COR-L47 (cell line): ENCODE results near the gene PELO.
"Not testable (repeated sequence)": the region's sequence is repeated elsewhere in the genome, so short reads cannot be mapped to it uniquely, and the experiment has no call there.

Experiments used
- DNase-seq: peaks from one replicate; lab custom pipeline; 2025; lab: John Stamatoyannopoulos, UW

PELO gene

DNA sequence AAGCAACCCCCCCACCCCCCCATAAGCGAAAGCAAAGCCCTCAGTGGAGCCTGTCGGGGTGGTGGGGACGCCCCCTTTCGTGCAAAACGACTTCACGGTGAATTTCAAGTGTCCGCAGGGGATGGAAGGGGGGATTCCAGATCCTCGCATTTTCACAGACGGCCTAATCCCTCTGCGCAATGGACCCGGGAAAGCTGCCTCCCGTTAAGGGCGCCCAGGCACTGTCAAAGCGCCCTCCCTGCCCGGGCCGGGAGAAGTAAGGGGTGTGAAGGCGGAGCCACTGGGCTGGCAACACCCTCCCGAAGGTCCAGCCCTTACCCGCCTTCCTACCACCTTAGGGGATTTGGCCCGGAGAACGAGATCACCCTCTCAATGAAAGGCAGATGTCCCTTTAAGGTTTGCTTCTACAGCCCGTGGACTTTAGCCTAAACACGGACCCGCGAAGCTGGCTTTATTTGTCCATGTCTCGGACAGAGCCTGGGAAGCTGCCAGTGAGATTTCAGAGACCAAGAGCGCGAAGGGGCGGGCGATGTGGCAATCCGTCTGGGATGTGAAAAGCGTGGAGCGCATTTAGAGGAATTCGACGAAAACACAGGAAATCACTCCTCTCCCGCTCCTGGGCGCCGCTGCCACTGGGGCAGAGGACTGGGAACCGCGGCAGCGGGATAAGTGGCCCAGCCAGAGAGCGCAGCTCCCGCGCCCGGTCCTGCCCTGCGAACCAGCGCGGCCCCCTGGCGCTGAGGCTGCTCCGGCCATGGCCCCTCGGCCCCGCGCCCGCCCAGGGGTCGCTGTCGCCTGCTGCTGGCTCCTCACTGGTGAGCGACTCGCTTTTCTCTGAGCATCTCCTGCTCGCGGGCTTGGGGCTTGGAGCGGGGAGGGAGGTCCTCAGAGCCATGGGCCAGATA is at the start of gene PELO, which contains the start of gene ITGA1:
Gene PELO (plus strand): TSS at position 317 of the 905 bp plus-strand sequence. CDS start 12,479 bp downstream, outside the sequence.
Gene ITGA1 (plus strand): TSS at position 317 of the 905 bp plus-strand sequence. CDS start 438 bp downstream, at position 755.
- DNase-seq: peak; percentile 23

DNA sequence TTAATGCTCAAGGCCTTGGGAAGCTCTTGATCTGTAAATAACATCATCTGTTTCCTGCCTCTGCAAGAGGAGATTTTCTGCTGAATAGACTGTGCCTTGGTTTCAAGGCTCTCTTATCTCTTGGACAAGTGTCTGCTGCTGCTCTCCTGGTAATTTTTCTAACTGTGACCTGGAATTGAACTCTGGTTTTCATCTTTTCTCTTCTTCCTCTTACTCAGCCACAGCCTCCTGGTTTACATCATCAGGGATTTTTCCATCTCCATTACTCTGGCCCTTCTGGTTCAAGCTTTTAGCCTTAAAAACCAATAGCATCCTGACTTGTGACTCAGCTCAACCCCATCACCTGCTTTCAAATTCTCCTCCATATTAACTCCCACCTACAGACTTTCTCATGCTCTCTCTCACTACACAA is 49.6 kb upstream of the PELO start:
- no peak for DNase-seq

- DNase-seq: no peak
Measured at GRCh38 chr5:52740007-52740406, 47.7 kb upstream of the PELO start.

DNA sequence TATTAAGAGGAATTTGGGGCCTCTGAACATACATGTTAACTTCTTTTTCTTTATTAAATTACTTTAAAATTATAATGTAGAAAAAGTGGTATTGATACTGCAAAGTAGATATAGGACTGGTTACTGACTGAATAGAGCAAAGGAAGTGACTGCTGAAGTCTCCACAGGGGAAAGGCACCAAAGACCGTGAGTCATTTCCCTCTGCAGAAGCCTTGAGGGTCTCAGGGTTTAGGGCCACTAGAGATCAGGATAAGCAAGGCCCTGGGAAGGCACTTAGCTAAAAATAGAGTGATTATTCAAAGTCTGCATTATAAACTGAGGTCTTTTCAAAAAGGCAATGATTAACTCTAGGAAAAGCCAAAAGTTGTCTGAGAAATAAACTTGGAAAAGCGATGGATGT is 44.7 kb upstream of the PELO start:
- no peak for DNase-seq

DNA sequence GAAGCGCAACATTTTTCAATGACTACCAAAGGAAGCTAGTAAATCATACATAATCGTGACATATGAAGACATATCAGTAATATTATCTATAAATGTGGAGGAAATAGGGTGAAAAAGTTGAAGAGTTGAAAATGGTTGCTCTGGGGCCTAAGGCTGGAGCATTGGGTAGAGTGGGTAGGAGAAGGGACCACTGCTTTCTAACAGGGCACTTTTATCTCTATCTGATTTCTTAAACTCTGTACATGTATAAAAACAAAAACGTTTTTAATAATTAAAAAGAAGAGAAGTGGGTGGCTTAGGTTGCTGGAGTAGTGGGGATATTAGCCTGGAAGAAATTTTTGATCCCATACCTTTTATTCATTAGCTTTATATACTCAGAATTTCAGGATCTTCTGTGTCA is 44.2 kb upstream of the PELO start:
- DNase-seq: no peak

DNA sequence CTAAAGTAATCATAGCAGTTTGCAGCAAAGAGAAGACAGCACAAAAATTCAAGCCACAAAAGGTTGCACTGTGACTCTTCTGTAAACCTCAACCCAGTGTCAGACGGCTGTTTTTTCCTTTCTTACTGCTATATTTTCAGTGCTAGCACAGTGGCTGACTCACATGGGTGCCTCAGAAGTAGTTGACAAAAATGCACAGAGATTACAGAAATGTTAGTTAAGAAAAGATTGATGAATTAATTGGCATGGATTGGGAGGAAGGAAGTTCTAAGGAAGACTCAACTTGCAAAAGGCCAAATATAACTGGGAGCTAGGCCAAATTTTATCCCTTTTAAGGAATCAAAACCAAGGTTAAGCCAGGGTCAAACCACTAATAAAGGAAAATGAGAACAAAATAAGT is 43.7 kb upstream of the PELO start:
- no peak for DNase-seq

DNA sequence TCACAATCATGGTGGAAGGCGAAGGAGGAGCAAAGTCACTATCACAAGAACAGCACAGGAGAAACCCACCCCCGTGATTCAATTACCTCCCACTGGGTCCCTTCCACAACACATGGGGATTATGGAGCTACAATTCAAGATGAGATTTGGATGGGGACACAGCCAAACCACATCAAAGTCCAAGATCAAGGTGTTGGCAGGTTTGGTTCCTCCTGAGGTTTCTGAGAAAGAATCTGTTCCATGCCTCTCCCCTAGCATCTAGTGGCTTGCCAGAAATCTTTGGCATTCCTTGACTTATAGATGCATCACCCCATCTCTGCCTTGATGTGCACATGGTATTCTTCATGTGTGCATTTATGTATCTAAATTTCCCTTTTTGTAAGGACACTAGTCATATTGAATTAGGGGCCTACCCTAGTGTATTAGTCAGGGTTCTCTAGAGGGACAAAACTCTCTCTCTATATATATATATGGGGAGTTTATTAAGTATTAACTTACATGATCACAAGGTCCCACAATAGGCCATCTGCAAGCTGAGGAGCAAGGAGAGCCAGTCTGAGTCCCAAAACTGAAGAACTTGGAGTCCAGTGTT is 42.8 kb upstream of the PELO start:
- not testable (repeated sequence) for DNase-seq

DNA sequence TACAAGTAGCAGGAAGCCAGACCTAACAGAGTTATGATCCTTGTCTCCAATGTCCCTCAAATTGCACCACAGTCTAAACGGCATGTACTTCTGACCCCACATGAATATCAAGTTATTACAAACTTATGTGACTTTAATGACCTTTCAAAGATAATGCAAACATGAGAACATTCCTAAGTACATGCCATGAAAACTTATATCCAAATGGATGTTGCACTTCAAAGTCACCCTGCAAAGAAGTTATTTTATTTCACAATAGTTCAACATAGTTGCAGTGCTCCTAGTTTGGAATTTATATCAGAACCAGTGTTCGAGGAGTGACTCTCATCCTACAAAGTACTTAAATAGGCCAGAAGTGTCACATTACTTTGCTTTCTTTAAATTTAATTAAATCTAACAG is 41.2 kb upstream of the PELO start:
- no peak for DNase-seq

DNA sequence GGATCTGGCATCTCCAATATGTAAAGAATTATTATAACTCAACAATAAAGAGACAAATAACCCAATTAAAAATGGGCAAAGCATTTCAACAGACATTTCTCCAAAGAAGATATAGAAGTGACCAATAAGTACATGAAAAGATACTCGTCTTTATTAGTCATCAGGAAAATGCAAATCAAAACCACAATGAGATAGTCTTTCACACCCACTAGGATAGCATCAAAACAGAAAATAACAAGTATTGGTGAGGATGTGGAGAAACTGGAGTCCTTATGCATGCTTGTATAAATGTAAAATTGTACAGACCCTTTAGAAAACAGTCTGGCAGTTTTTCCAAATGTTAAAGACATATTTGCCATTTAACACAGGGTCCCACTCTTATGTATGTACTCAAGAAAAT is 39.1 kb upstream of the PELO start:
- no peak for DNase-seq

DNA sequence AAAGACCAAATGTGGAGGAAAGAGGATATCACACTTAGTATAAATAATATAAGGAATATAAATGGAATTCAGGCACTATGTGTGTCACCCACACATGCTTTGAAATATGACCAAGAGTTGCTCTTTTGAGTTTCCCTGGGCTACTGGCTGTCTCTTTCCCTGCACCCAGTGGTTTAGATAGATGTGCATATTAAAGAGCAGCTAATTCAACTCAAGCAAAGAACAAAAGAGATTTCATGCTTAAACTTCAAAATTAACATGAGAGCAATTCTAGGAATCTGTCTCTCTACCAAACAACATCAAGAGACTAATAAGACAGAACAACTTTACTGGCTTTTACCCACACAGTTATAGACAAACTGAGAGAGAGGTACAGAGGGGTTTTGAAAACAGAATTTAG is 38.0 kb upstream of the PELO start:
- DNase-seq: no peak

GRCh38 chr5:52751137-52751536 is 36.6 kb upstream of the PELO start:
- no peak for DNase-seq

DNA sequence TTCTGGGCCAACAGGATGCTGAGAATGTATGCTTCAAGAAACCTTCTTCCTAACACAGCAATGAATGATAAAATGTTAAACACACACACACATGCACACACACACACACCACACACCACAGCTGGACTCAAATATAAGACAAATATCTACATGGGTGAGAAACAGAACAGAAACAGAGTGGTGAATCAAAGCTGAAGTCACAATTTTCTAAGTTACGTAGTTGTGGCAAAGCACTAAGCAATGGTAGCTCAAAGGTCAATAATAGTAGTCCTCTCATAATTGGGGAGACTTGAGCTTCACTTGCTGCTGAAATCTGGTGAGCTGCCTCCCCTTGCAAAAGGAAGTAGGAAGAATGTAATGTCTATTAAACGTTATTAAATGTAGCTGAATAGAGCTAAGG is 33.7 kb upstream of the PELO start:
- no peak for DNase-seq

DNA sequence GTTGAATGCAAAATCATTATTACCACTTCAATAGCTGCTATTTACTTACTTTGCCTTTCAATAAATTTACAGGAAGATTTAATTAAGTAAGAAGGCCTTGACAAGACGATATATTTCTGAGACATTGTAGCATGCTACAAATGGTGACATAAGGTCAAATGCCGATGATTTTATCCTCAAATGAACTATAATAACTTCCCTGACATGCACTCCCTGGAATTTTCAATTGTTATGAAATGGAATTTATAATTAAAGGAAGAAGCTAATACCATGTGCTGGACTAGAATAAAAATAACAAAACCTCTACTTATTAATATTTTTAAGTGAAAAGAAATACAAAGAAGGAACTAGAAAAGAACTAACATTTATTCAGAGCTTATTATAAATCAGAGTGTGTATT is 30.2 kb upstream of the PELO start:
- no peak for DNase-seq

GRCh38 chr5:52758014-52758413 is 29.7 kb upstream of the PELO start:
- DNase-seq: no peak

GRCh38 chr5:52759331-52759730 is 28.4 kb upstream of the PELO start:
- DNase-seq: no peak

DNA sequence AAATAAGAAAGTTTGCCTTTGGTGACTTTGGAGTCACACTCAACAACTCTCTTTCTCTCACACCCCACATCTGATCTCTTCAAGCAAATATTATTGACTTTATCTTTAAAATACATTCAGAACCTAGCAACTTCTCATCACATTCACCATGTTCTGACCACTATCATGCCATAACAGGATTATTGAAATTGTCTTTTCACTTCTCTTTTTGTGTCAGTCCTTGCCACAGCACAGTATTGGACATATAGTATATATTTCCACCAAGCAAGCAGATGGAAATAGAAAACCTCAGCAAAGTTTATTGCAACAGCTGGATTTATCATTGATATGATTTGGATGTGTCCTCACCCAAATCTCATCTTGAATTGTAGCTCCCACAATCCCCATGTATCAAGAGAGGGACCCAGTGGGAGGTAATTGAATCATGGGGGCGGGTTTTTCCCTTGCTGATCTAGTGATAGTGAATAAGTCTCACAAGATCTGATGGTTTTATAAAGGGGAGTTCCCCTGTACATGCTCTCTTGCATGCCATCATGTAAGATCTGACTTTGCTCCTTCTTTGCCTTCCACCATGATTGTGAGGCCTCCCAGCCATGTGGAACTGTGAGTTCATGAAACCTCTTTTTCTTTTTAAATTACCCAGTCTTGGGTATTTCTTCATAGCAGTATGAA is 26.9 kb upstream of the PELO start:
- no peak for DNase-seq

GRCh38 chr5:52767217-52767743 is 20.4 kb upstream of the PELO start:
- DNase-seq: no peak

DNA sequence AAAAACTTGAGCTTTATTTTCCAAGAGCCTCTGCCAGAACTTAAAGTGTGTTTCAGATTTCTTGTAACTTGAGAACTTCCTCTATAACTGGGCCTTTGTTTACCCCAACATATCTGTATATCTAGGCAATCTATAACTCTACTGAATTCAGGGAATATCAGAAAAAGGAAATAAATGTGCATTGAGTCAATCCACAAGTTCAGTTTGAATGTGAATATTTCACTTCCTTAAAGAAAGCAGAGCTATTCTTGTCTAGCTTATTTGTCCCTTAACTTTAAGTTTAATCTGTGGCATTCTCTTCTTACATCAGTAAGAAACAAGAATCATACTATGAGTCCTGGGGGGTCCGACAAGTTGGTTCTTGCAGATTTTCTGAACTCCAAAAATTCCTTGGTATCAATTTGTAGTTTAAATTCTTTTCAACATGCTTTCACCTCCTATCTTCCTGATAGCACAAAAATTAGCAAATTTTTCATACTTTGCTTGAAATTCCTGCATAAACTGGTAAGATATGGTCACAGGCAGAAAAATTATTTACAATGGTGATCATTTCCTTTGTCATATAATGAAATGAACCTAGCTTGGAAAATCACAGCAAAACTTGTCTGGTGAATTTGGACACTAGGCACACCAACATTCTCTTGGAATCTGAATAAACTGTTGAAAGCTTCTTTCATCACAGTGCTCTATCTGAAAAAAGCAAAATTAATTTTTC is 19.8 kb upstream of the PELO start:
- DNase-seq: no peak

GRCh38 chr5:52769061-52769460 is 18.7 kb upstream of the PELO start:
- no peak for DNase-seq

DNA sequence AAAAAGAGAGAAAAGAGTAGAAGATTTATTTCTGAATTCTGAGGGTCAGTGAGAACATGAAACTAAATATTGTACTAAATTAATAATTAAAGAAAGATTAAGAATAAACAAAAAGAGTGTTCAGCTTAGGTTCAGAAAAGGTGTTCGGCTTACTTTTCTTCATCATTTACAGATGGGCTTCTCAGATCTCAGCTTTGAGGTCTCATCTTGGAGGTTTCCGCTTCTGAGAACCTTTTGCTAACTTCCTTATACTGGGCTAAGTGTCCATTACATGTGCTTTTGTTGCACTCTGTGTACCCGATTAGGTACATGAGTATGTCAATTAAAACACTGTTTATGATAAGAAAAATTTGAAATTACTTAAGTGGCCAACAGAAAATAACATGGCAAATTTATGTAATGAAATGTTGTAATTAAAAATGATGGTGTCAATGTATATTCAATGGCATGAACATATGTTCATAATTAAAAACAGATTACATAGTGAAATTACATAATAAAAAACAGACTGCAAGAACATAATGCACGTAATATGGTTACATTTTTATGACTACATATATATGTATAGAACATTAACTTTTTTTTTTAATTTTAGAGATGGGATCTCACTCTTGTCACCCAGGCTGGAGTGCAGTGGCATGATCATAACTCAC is 17.3 kb upstream of the PELO start:
- no peak for DNase-seq

DNA sequence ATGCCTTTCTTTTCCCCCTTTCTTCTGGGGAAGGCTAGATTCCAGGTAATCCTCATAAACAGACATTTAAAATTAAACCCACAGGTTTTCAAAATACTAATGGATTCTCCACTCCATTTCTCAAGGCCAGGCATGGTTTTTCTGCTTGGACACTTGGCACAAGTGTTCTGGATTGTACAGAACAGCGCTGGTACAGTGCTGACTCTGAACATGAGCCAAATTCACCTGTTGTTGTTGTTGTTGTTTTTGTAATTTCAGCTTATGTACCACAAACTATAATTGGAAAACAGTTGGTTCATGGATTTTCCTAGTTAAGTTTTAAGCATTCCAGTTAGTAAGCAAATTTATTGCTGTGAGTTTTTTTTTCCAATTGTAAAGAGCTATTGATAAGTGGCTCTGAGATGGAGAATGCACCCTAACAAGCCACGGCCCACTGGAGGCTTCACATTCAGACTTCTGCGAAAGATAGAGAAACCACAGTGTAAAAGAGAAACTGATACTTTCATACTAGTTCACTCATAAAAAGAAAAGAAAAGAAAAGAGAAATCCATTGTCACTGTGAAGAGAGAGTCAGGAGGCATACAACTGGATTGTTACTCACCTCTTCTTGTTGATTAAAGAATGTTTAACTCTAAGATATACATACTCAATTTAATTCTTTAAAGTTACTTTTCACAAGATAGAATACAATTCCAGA is 16.2 kb upstream of the PELO start:
- no peak for DNase-seq
